ENCODE measurements around the gene TRAF2.
A peak's percentile ranks its signal among the peaks of the same experiment; 100 is the strongest.

The TRAF2 gene

GRCh38 chr9:136949817-136950655 lies 63.7 kb downstream of the TRAF2 start:
- DNase-seq (ENCODE audit: low read depth) = peak; percentile 57

GRCh38 chr9:136950656-136951276 lies 64.5 kb downstream of the TRAF2 start:
- no peak for DNase-seq (ENCODE audit: low read depth)

GRCh38 chr9:136951541-136952320 lies 65.4 kb downstream of the TRAF2 start, which contains the start of gene LCN12:
LCN12 (plus strand) TSS chr9:136952273; CDS start chr9:136952328, 55 bp downstream.
- DNase-seq (ENCODE audit: low read depth) = no peak

GRCh38 chr9:136952321-136952850 lies 66.1 kb downstream of the TRAF2 start:
- DNase-seq (ENCODE audit: low read depth) = no peak

DNA sequence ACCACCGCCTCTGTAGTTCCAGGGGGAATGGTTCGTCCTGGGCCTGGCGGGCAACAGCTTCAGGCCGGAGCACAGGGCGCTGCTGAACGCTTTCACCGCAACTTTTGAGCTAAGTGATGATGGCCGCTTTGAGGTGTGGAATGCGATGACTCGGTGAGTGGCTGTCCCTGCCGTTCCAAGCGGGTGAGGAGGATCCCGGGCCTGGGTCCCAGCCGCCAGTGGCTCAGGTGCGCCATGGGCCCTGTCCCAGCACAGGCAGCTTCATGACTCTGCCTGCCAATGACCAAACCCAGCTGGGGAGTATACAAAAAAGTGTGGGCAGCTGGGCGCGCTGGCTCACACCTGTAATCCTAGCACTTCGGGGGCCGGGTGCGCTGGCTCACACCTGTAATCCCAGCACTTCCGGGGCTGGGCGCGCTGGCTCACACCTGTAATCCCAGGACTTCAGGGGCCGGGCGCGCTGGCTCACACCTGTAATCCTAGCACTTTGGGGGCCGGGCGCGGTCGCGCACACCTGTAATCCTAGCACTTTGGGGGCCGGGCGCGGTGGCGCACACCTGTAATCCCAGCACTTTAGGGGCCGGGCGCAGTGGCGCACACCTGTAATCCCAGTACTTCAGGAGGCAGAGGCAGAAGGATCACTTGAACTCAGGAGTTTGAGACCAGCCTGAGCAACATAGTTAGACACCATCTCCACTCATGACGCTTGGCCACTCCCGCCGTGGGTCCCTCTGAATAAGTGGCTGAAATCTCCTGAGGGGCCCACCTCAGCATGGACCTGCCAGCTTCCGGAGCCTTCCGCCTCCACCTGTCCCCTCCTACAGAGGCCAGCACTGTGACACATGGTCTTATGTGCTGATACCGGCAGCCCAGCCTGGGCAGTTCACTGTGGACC lies 66.8 kb downstream of the TRAF2 start:
- no peak for DNase-seq (ENCODE audit: low read depth)

DNA sequence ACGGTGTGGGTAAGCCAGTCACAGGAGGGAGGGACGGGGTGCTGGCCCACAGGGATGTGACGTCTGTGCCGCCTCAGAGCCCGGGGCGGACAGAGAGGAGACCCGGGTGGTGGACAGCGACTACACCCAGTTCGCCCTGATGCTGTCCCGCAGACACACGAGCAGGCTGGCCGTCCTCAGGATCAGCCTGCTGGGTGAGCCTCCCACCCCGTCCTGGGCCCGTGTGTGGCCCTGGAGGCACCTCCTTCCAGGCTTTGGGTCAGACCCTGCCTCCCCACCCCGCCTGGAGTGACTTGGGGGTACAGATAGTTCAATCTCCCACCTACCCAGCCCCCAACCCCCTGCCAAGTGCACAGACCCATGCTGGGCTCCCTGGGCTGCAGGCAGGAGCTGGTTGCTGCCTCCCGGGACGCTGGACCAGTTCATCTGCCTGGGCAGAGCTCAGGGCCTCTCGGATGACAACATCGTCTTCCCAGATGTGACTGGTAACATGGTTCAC lies 67.5 kb downstream of the TRAF2 start:
- DNase-seq (ENCODE audit: low read depth) = no peak

DNA sequence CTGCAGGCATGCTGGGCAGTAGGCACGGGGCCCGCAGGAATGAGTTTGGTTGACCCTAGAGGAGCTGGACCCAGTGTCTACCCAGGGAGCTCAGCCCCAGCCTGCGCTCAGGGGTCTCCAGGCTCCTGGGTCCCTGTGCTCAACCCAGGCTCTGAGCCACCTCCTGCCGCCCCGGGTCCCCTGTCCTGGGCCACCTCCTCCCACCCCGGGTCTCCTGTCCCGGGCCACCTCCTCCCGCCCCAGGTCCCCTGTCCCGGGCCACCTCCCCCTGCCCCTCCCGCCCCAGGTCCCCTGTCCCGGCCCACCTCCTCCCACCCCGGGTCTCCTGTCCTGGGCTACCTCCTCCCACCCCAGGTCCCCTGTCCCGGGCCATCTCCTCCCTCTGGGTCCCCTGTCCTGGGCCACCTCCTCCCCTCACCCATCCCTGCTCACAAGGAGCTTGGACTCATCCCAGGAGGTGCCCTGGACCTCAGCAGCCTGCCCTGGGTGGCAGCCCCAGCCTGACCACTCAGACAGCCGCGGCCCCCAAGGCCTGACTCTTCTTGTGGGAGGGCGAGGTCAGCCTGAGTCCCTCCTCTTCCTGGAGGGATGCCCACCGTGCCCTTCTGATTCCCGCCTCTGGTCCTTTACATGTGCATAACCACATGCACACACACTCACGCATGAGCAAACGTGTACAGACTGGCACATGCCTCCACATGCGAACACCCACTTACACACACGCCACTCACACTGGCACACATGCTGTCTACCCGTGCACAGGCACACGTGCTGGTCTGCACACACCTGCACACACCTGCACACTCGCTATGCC lies 68.2 kb downstream of the TRAF2 start:
- DNase-seq (ENCODE audit: low read depth) = no peak

- DNase-seq (ENCODE audit: low read depth) = no peak
These were observed 69.1 kb downstream of the TRAF2 start for GRCh38 chr9:136955202-136955942.

DNA sequence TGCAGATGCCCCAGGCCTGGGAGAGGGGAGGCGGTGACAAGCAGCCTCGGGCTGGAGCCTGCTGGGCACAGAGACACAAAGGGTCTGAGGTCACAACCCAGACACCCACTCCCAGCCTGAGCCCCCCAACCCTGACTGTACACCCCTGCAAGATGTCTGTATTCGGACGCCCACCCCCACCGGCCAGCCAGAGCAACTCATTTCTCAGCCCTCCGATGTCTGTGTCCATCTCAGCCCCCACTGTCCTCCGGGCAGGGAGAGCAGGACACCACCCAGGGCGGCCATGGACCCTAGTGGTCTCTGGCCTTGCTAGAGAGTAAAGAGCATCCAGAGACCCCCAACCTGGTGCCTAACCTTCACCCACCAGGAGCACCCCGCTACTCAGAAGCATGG lies 69.6 kb downstream of the TRAF2 start:
- no peak for DNase-seq (ENCODE audit: low read depth)

GRCh38 chr9:136956604-136957003 lies 70.3 kb downstream of the TRAF2 start:
- DNase-seq (ENCODE audit: low read depth) = no peak

DNA sequence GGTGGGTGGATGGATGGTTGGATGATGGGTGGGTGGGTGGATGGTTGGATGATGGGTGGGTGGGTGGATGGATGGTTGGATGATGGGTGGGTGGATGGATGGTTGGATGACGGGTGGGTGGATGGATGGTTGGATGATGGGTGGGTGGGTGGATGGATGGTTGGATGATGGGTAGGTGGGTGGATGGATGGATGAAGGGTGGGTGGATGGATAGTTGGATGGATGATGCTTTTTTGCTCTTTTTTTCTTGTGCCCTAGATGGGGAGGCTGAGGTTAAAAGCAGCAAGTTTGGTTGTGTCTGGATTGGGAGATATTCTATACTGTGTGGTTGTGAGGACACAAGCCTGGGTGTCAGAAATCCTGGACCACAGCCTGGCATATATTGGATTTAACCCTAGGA lies 71.1 kb downstream of the TRAF2 start:
- no peak for DNase-seq (ENCODE audit: low read depth)

GRCh38 chr9:136957901-136958300 lies 71.6 kb downstream of the TRAF2 start:
- DNase-seq (ENCODE audit: low read depth) = no peak

GRCh38 chr9:136958473-136958872 lies 72.2 kb downstream of the TRAF2 start:
- no peak for DNase-seq (ENCODE audit: low read depth)

DNA sequence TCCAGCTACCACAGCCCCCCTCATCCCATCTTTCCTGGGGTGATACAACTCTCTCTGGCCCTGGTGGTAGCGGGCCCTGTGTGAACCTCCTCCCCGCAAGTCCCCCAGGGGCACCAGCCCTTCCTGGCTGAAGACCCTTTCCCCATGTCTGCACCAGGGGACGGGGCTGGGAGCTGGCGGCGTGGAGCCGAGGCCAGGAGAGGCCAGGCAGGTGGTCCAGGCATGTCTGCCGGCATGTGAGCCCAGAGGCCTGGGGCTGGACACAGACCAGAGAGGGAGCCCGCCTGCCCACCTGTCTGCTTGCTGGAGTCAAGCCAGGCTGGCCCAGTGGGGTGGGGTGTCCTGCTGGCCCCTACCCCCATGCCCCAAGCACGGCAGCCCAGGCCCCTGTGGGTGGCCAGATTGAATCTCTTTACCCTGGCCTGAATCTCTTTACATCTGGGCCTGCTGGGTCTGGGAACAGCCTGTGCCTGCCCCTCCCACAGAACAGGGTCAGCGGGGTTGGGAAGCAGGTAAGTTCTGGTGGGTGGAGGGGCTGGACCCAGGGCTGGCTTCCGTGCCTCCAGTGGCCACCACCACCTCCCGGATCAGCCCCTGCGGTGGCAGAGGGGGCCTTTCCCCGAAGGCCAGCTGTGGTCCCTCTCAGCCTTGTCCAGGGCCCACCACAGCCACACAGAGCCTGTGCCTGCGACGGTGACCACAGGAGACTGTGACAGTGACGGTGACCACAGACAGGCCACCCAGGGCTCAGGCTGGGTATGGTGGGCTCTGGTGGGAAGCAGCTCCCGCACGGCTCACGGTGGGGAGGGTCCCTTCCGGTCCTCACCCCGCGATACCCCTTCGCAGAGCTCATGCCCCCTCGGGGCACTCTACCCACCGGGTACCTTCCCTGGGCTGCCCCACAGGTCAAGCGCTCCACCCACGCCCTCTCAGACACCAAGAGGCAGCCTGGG lies 72.9 kb downstream of the TRAF2 start:
- DNase-seq (ENCODE audit: low read depth) = no peak

- no peak for DNase-seq (ENCODE audit: low read depth)
These were observed 74.1 kb downstream of the TRAF2 start for GRCh38 chr9:136960212-136960937.

- no peak for DNase-seq (ENCODE audit: low read depth)
These were observed 74.6 kb downstream of the TRAF2 start for GRCh38 chr9:136960938-136961275.

DNA sequence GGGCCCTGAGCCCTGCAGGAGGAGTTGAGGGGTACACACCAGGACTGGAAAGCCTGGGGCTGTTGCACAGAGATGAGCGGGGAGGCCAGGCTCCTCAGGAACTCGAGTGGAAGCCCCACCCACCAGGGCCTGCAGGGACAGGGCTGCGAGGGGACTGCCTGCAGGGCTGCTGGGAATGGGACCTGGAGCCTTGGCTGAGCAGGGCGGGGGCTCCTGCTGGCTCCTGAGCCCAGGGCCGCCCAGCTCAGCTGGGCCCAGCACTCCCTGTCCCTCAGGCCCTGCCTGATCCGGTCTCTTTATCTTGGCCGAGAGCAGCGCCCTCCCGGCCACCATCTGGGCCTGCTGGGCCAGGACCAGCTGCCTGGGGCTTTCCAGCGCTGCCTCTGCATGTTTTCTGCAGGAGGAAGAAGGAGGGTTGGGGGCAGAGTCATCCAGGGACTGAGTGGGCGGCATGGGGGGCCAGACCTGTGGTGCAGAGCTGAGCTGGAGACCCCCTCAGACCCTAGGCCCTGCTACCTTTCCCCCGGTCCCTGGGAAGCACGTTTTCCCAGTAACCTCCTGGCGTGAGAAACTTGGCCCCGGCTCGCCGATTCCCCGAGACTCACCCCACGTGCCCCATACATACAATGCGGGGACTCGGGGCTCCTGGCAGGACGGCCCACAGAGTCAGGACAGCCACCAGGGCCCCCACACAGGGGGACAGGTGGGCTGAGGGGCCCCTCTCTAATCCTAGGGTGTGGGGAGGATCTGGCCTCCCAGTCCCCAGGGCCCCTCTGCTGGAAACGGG lies 75.2 kb downstream of the TRAF2 start:
- DNase-seq (ENCODE audit: low read depth) = no peak
